ENCODE data around the gene MYLK.

- TF ChIP-seq REST (IDR thresholded peaks at IDR 0.05) (no peak), CTCF (IDR thresholded peaks at IDR 0.05; ENCODE audit: low read depth, low read length, missing input control) (no peak), EGR1 (IDR thresholded peaks at IDR 0.05; ENCODE audit: low read depth in 2 of 2) (no peak), ATF3 (IDR thresholded peaks at IDR 0.05) (no peak), RAD21 (IDR thresholded peaks at IDR 0.05) (no peak), RXRA (IDR thresholded peaks at IDR 0.05) (no peak), MAX (IDR thresholded peaks at IDR 0.05) (no peak), HNF4A (conservative IDR thresholded peaks at IDR 0.05) (no peak)
These were observed 14.1 kb downstream of the MYLK start for GRCh38 chr3:123870033-123870432.

All from liver (tissue), 3 donors.